Measurements from ENCODE around the gene TIMM17A. TPM values are rescaled to one million over a fixed set of nuclear protein-coding genes. Genes with fewer than 3 reads are reported as not detected.

Gene TIMM17A
- total RNA-seq, 2 experiments from 2014 or later: 75.8 to 76.8 TPM

GRCh38 chr1:201930137-201930536 is 25.2 kb upstream of the TIMM17A start:
- no peak for TF ChIP-seq CTCF (IDR thresholded peaks at IDR 0.05)
- DNase-seq: no peak
- Mint-ChIP-seq H3K36me3 (ENCODE audit: low read depth) (no peaks in the 10 kb centered on the region), H3K27ac (no peak overlapping the region), H3K4me3 (no peak overlapping the region), H3K27me3 (peaks cover 7% of the 10 kb centered on the region), H3K4me1 (ENCODE audit: low read depth) (no peaks in the 10 kb centered on the region), H3K9me3 (no peaks in the 10 kb centered on the region)
- CTCF ChIA-PET: no interaction called here
- intact Hi-C loops (cut with micrococcal nuclease): no loop called here
- no peak for ATAC-seq
- POLR2A ChIA-PET: no interaction called here

GRCh38 chr1:201930803-201931202 is 24.5 kb upstream of the TIMM17A start:
- intact Hi-C loops (cut with micrococcal nuclease): no loop called here
- Mint-ChIP-seq H3K4me3 (no peak overlapping the region), H3K36me3 (ENCODE audit: low read depth) (no peaks in the 10 kb centered on the region), H3K27ac (no peak overlapping the region), H3K9me3 (no peaks in the 10 kb centered on the region), H3K4me1 (ENCODE audit: low read depth) (no peaks in the 10 kb centered on the region), H3K27me3 (peaks cover 3% of the 10 kb centered on the region)
- CTCF ChIA-PET: interaction anchor here (1.2 kb wide), 1 partner anchor 35 kb away, joined by 5 read pairs; no protein-coding TSS in a partner anchor
- no peak for ATAC-seq
- POLR2A ChIA-PET: no interaction called here
- TF ChIP-seq CTCF (IDR thresholded peaks at IDR 0.05): no peak
- DNase-seq: no peak

GRCh38 chr1:201933840-201934430 is 21.4 kb upstream of the TIMM17A start:
- peaks cover 7% of the 10 kb centered on the region for H3K27me3 Mint-ChIP-seq
- ChIA-PET POLR2A (no interaction called here), CTCF (no interaction called here)
- no peaks in the 10 kb centered on the region for H3K4me1 Mint-ChIP-seq (ENCODE audit: low read depth)
- H3K27ac Mint-ChIP-seq: no peak overlapping the region
- no peak for DNase-seq
- no peaks in the 10 kb centered on the region for H3K36me3 Mint-ChIP-seq (ENCODE audit: low read depth)
- H3K4me3 Mint-ChIP-seq: no peak overlapping the region
- H3K9me3 Mint-ChIP-seq: no peaks in the 10 kb centered on the region
- intact Hi-C loops (cut with micrococcal nuclease): no loop called here
- no peak for TF ChIP-seq CTCF (IDR thresholded peaks at IDR 0.05)
- ATAC-seq: no peak

DNA sequence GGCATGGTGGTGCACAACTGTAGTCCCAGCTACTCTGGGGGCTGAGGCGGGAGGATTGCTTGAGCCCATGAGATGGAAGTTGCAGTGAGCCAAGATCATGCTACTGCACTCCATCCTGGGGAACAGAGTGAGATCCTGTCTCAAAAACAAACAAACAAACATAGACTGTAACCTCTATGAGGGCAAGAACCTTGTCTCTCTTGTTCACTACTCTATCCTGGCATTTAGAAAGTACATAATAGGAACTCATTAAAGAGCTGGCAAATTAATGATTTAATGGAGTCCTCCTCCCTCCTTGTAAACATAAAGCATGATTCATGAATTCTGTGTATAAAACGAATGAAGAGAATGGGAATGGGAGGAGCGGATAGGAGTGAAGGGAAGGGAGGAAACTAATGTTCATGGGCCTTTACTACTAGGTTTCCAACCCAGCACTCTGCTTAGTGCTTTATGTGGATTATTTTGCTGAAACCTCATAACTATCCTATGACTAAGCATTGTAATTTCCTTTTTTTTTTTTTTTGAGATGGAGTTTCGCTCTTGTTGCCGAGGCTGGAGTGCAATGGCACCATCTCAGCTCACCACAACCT is 17.6 kb upstream of the TIMM17A start:
- no peak for DNase-seq
- H3K4me3 Mint-ChIP-seq: no peak overlapping the region

More for the DNA sequence above, 17.6 kb upstream of the TIMM17A start:
- intact Hi-C loops (cut with micrococcal nuclease): no loop called here
- Mint-ChIP-seq H3K36me3 (ENCODE audit: low read depth) (no peaks in the 10 kb centered on the region), H3K27ac (no peak overlapping the region), H3K9me3 (no peaks in the 10 kb centered on the region), H3K4me1 (ENCODE audit: low read depth) (no peaks in the 10 kb centered on the region), H3K27me3 (peaks cover 7% of the 10 kb centered on the region)
- ATAC-seq: no peak
- TF ChIP-seq CTCF (IDR thresholded peaks at IDR 0.05): no peak
- POLR2A ChIA-PET: no interaction called here
- CTCF ChIA-PET: no interaction called here
